Esophagus muscularis mucosa (tissue), 3 donors: ENCODE results near the gene USP35.

Experiments
- POLR2A ChIP-seq: fragments of 450-650 bp; IDR thresholded peaks from one replicate; pipeline ENCODE4 v1.6.1; 2017; ENCODE audit warnings: antibody characterized with exemption, moderate library complexity, mild to moderate bottlenecking, low read depth
- TF ChIP-seq, protein P1 (sequence below), 3 experiments: fragments of 200-600 bp in 2 of 3; fragments of 450-650 bp in 1 of 3; sonication (generic) in 2 of 3; IDR thresholded peaks; one replicate each; pipeline ENCODE4 v1.5.1; 2017 to 2019; ENCODE audit warnings: antibody characterized with exemption in 3 of 3, mild to moderate bottlenecking in 2 of 3, moderate library complexity in 1 of 3

GRCh38 chr11:78250099-78250498, 61.4 kb downstream of the USP35 start:
- TF ChIP-seq, protein P1, sequence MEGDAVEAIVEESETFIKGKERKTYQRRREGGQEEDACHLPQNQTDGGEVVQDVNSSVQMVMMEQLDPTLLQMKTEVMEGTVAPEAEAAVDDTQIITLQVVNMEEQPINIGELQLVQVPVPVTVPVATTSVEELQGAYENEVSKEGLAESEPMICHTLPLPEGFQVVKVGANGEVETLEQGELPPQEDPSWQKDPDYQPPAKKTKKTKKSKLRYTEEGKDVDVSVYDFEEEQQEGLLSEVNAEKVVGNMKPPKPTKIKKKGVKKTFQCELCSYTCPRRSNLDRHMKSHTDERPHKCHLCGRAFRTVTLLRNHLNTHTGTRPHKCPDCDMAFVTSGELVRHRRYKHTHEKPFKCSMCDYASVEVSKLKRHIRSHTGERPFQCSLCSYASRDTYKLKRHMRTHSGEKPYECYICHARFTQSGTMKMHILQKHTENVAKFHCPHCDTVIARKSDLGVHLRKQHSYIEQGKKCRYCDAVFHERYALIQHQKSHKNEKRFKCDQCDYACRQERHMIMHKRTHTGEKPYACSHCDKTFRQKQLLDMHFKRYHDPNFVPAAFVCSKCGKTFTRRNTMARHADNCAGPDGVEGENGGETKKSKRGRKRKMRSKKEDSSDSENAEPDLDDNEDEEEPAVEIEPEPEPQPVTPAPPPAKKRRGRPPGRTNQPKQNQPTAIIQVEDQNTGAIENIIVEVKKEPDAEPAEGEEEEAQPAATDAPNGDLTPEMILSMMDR (IDR thresholded peaks at IDR 0.05): no peak
- TF ChIP-seq POLR2A: no peak
